ENCODE data around the gene RAI1.
A peak's percentile ranks its signal among the peaks of the same experiment; 100 is the strongest.

RAI1 gene

GRCh38 chr17:17786998-17787397 is 105.7 kb downstream of the RAI1 start:
- no peak for TF ChIP-seq Cebpa-rat (IDR thresholded peaks at IDR 0.05)
- no peaks in the 10 kb centered on the region for H3K9me3 ChIP-seq
- H4K20me1 ChIP-seq = peaks cover 99% of the 10 kb centered on the region
- peak overlapping the region; percentile 99 for H3K4me2 ChIP-seq
- peaks cover 87% of the 10 kb centered on the region for H3K4me1 ChIP-seq
- H3K27ac ChIP-seq = peak overlapping the region; percentile 3; the same call in 1 of the 2 replicates
- H3K9ac ChIP-seq = no peak overlapping the region
- no peaks in the 10 kb centered on the region for H3K36me3 ChIP-seq
- H3K4me3 ChIP-seq = no peak overlapping the region
- no peaks in the 10 kb centered on the region for H3K27me3 ChIP-seq

GRCh38 chr17:17787568-17787967 is 106.3 kb downstream of the RAI1 start:
- Histone ChIP-seq H3K9ac (no peak overlapping the region; the same call in 1 of the 2 replicates), H3K27me3 (no peaks in the 10 kb centered on the region), H4K20me1 (peaks cover 100% of the 10 kb centered on the region), H3K4me2 (peak overlapping the region; percentile 99), H3K4me1 (peaks cover 92% of the 10 kb centered on the region), H3K36me3 (no peaks in the 10 kb centered on the region), H3K27ac (0 out of 2 replicates have a peak overlapping the region, but pooled peaks have one; percentile 3), H3K4me3 (no peak overlapping the region), H3K9me3 (no peaks in the 10 kb centered on the region)
- TF ChIP-seq Cebpa-rat (IDR thresholded peaks at IDR 0.05) = no peak

GRCh38 chr17:17788967-17789366 is 107.7 kb downstream of the RAI1 start:
- Histone ChIP-seq H3K4me1 (peaks cover 97% of the 10 kb centered on the region), H3K27ac (no peak overlapping the region), H3K36me3 (peaks cover 11% of the 10 kb centered on the region), H3K9ac (no peak overlapping the region), H3K27me3 (no peaks in the 10 kb centered on the region), H3K4me2 (no peak overlapping the region; the same call in 1 of the 2 replicates), H3K9me3 (no peaks in the 10 kb centered on the region), H4K20me1 (peaks cover 100% of the 10 kb centered on the region), H3K4me3 (no peak overlapping the region)
- no peak for TF ChIP-seq Cebpa-rat (IDR thresholded peaks at IDR 0.05)

GRCh38 chr17:17789410-17789809 is 108.2 kb downstream of the RAI1 start:
- H3K27ac ChIP-seq = no peak overlapping the region; the same call in 1 of the 2 replicates
- H3K4me3 ChIP-seq = no peak overlapping the region
- TF ChIP-seq Cebpa-rat (IDR thresholded peaks at IDR 0.05) = no peak
- H3K4me2 ChIP-seq = peak overlapping the region; percentile 79
- H3K9me3 ChIP-seq = no peaks in the 10 kb centered on the region
- peaks cover 97% of the 10 kb centered on the region for H3K4me1 ChIP-seq
- no peaks in the 10 kb centered on the region for H3K27me3 ChIP-seq
- peaks cover 100% of the 10 kb centered on the region for H4K20me1 ChIP-seq
- peaks cover 15% of the 10 kb centered on the region for H3K36me3 ChIP-seq
- 0 out of 2 replicates have a peak overlapping the region, but pooled peaks have one; percentile 12 for H3K9ac ChIP-seq

GRCh38 chr17:17789828-17790636 is 108.8 kb downstream of the RAI1 start:
- peak overlapping the region; percentile 6; the same call in 1 of the 2 replicates for H3K27ac ChIP-seq
- peaks cover 97% of the 10 kb centered on the region for H3K4me1 ChIP-seq
- TF ChIP-seq Cebpa-rat (IDR thresholded peaks at IDR 0.05) = no peak
- 0 out of 2 replicates have a peak overlapping the region, but pooled peaks have one; percentile 12 for H3K9ac ChIP-seq
- H3K27me3 ChIP-seq = no peaks in the 10 kb centered on the region
- no peaks in the 10 kb centered on the region for H3K9me3 ChIP-seq
- H3K36me3 ChIP-seq = peaks cover 21% of the 10 kb centered on the region
- peaks cover 100% of the 10 kb centered on the region for H4K20me1 ChIP-seq
- no peak overlapping the region for H3K4me3 ChIP-seq
- H3K4me2 ChIP-seq = peak overlapping the region; percentile 79

- Histone ChIP-seq H3K4me2 (peak overlapping the region; percentile 79), H3K4me1 (peaks cover 97% of the 10 kb centered on the region)
Measured at GRCh38 chr17:17790637-17791464, 109.6 kb downstream of the RAI1 start.

GRCh38 chr17:17792037-17792550 is 110.8 kb downstream of the RAI1 start:
- Histone ChIP-seq H3K27ac (peak overlapping the region; percentile 35; the same call in 1 of the 2 replicates), H4K20me1 (peaks cover 100% of the 10 kb centered on the region), H3K4me3 (no peak overlapping the region), H3K4me1 (peaks cover 97% of the 10 kb centered on the region), H3K36me3 (peaks cover 42% of the 10 kb centered on the region), H3K4me2 (peak overlapping the region; percentile 79), H3K27me3 (no peaks in the 10 kb centered on the region), H3K9ac (0 out of 2 replicates have a peak overlapping the region, but pooled peaks have one; percentile 29), H3K9me3 (no peaks in the 10 kb centered on the region)
- TF ChIP-seq Cebpa-rat (IDR thresholded peaks at IDR 0.05) = no peak

More at GRCh38 chr17:17790637-17791464, 109.6 kb downstream of the RAI1 start:
- no peak overlapping the region for H3K4me3 ChIP-seq
- peaks cover 29% of the 10 kb centered on the region for H3K36me3 ChIP-seq
- peak overlapping the region; percentile 29; the same call in 1 of the 2 replicates for H3K9ac ChIP-seq
- H3K27ac ChIP-seq = peak overlapping the region; percentile 35; the same call in 1 of the 2 replicates
- no peaks in the 10 kb centered on the region for H3K9me3 ChIP-seq
- H4K20me1 ChIP-seq = peaks cover 100% of the 10 kb centered on the region
- no peaks in the 10 kb centered on the region for H3K27me3 ChIP-seq
- no peak for TF ChIP-seq Cebpa-rat (IDR thresholded peaks at IDR 0.05)

GRCh38 chr17:17792551-17793377 is 111.5 kb downstream of the RAI1 start:
- H4K20me1 ChIP-seq = peaks cover 100% of the 10 kb centered on the region
- H3K4me2 ChIP-seq = peak overlapping the region; percentile 79
- no peaks in the 10 kb centered on the region for H3K9me3 ChIP-seq
- no peaks in the 10 kb centered on the region for H3K27me3 ChIP-seq
- no peak overlapping the region for H3K4me3 ChIP-seq
- peaks cover 97% of the 10 kb centered on the region for H3K4me1 ChIP-seq
- no peak for TF ChIP-seq Cebpa-rat (IDR thresholded peaks at IDR 0.05)
- no peak overlapping the region for H3K9ac ChIP-seq
- no peak overlapping the region for H3K27ac ChIP-seq
- peaks cover 44% of the 10 kb centered on the region for H3K36me3 ChIP-seq

Data from BLaER1 (cell line).